GM18499 (cell line): Measurements from ENCODE around the gene TMCC1.
"Not testable (repeated sequence)": the region's sequence is repeated elsewhere in the genome, so short reads cannot be mapped to it uniquely, and the experiment has no call there.

ENCODE experiments used
- ATAC-seq: cut with Tn5 transposase; IDR thresholded peaks from one replicate; pipeline ENCODE4 v1.9.1; 2021; ENCODE audit warnings: moderate number of reproducible peaks; ENCODE audit not compliant: insufficient read depth, unreplicated experiment

Gene TMCC1

GRCh38 chr3:129738172-129738571, 155.3 kb downstream of the TMCC1 start:
- ATAC-seq = no peak

DNA sequence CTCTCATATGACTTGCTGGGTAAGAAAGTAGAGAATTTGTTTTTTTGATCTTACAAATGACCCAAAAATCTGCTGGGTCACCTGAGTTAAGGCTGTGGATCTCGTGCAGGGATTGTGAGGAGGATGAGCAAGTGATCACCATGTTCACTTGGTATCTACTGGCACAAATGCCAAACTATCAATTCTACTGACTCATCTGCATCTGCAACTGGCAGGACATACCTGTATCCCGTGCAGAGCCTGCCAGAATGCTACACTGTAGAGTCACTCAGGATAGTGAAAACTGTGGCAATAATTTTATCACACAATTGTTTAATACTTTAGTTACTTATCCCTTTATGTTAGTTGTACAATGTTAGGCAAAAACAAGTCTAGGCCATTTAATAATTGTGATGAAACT, 157.4 kb downstream of the TMCC1 start:
- no peak for ATAC-seq

DNA sequence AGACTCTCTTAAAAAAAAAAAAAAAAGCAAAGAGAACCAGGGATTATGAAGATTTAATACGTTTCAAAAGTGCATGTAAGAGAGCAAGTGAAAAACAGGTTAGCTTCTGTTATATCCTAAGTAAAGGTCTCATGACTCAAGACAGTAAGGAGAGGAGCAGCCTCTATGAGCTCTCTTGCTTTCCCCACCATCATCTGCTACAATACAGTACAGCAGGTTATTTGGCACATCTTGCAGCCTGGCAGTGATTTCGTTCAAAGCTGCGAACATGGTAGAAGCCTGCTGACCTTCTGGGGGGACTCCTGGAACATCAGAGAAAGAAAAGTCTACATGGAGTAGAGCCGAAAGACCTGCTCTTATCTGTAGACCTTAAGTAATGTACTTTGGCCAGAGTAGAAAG, 157.9 kb downstream of the TMCC1 start:
- no peak for ATAC-seq

GRCh38 chr3:129734449-129734848, 159.1 kb downstream of the TMCC1 start:
- ATAC-seq = no peak

DNA sequence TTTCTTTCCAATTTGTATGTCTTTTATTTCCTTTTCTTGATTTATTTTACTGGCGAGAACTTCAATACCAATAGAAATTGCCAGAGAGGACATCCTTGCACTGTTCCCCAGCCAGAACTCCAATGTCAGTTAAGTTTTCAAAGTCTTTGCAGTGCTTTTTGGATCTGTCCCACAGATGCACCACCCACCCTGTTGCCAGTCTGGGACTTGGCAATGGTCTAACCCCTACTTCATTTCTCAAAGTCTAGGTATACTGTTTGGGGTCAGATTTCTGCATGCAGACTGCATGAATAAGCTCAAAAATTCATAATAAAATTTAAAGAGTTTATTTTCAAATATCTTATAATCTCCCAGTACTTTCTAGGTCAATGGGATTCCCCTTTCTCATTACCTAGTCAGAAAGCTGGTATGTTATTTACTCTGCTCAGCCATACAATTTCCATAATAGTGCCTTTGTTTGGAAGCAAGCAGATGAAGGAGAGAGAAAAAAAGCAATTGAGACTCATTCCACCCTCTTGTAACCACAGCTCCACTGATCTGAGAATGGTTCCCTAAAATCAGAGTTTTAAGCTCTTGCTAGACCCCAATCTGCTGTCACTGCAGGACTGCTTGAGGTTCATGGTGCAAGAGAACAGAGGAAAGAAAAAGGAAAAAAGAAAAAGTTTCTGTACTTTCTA, 161.2 kb downstream of the TMCC1 start:
- no peak for ATAC-seq

- ATAC-seq = no peak
These were observed 165.8 kb downstream of the TMCC1 start for GRCh38 chr3:129727707-129728106.

GRCh38 chr3:129723558-129724324, 169.8 kb downstream of the TMCC1 start:
- no peak for ATAC-seq

- no peak for ATAC-seq
These were observed 171.0 kb downstream of the TMCC1 start for GRCh38 chr3:129722527-129722926.

DNA sequence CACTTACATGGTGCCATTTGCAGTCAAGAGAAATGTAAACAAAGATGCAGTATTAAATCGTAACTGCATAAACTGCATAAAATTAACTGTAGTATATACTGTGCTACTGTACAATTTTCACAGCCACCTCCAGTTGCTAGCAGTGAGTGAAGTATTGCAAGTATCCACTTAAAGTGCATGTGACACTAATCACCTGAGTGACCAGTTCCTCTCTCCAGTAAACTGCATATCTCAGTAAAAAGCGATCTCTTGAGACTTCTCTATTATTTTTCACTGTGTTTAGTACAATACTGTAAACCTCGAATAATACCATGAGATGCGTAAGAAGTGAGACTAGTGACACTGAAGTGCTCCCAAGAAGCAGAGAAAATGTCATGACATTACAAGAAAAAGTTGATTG, 175.3 kb downstream of the TMCC1 start:
- no peak for ATAC-seq

- no peak for ATAC-seq
These were observed 177.7 kb downstream of the TMCC1 start for GRCh38 chr3:129715854-129716253.

- no peak for ATAC-seq
These were observed 185.1 kb downstream of the TMCC1 start for GRCh38 chr3:129708328-129708861.

GRCh38 chr3:129705274-129705673, 188.2 kb downstream of the TMCC1 start:
- no peak for ATAC-seq

DNA sequence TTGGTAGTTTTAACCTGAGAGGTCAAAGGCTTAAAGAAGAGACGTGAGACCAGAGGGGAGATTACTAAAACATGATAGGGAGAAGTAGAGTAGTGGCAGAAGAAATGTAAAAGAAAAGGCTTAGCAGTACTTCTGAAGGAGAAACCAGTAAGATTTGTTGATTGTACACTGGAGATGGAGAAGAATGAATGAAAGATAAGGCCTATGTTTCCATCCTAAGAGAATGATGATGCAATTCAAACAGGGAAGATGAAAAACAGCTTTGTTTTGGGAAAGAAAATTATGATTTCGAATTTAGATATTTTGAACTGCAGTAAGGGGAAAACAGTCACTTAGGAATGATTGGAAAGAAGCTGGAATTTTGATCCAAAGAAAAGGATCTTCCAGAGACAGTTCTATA, 189.6 kb downstream of the TMCC1 start:
- no peak for ATAC-seq

- no peak for ATAC-seq
These were observed 190.4 kb downstream of the TMCC1 start for GRCh38 chr3:129702934-129703712.

GRCh38 chr3:129701161-129701560, 192.3 kb downstream of the TMCC1 start:
- ATAC-seq = no peak

GRCh38 chr3:129699612-129700011, 193.9 kb downstream of the TMCC1 start:
- no peak for ATAC-seq

GRCh38 chr3:129699199-129699598, 194.3 kb downstream of the TMCC1 start:
- no peak for ATAC-seq

- ATAC-seq = no peak
These were observed 196.1 kb downstream of the TMCC1 start for GRCh38 chr3:129697229-129697969.

DNA sequence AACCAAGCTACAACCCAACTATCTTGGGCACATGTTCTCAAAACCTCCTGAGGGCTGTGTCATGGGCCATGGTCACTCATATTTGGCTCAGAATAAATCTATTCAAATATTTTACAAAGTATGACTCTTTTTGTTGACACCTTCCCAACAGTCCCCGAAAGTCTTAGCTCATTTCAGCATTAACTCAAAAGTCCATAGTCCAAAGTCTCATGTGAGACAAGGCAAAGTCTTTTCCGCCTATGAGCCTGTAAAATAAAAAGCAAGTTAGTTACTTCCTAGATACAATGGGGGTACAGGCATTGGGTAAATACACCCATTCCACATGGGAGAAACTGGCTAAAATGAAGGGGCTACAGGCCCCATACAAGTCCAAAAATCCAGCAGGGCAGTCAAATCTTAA, 197.1 kb downstream of the TMCC1 start:
- ATAC-seq = not testable (repeated sequence)

GRCh38 chr3:129695230-129695629, 198.3 kb downstream of the TMCC1 start:
- no peak for ATAC-seq
